GM12878 (cell line): ENCODE results near the gene DNASE1L1.

Experiments used
- CBFB ChIP-seq: IDR thresholded peaks from 2 replicates; pipeline ENCODE4 v1.6.1; 2016; ENCODE audit warnings: antibody characterized with exemption, low read depth
- CREM ChIP-seq: IDR thresholded peaks from 2 replicates; pipeline ENCODE4 v1.6.1; 2014; ENCODE audit warnings: antibody characterized with exemption, low read depth
- CTCF ChIP-seq, 3 experiments: IDR thresholded peaks in 2 of 3; conservative IDR thresholded peaks in 1 of 3; 2 replicates each; pipeline ENCODE4 v1.5.1; 2011; ENCODE audit warnings: low read depth in 3 of 3, low read length in 3 of 3, mild to moderate bottlenecking in 3 of 3, control low read depth in 2 of 3, moderate library complexity in 2 of 3, inconsistent platforms in 1 of 3, mixed read lengths in 1 of 3; ENCODE audit not compliant: control insufficient read depth in 2 of 3, insufficient read depth in 1 of 3; ENCODE audit errors: extremely low read depth in 1 of 3
- EZH2 ChIP-seq: IDR thresholded peaks from 2 replicates; pipeline ENCODE4 v1.6.1; 2012; ENCODE audit warnings: low read depth, mild to moderate bottlenecking, control low read depth, inconsistent platforms, low read length, borderline replicate concordance; ENCODE audit not compliant: control insufficient read depth
- JUND ChIP-seq: IDR thresholded peaks from 2 replicates; pipeline ENCODE4 v1.6.1; 2012; ENCODE audit warnings: low read depth, mild to moderate bottlenecking, low read length, improper control_type of control experiment, moderate library complexity
- LARP7 ChIP-seq: fragments of 450-650 bp; IDR thresholded peaks from 2 replicates; pipeline ENCODE4 v1.6.1; 2017; ENCODE audit warnings: mild to moderate bottlenecking
- PBX3 ChIP-seq: IDR thresholded peaks from 2 replicates; pipeline ENCODE4 v1.6.1; 2011; ENCODE audit warnings: mild to moderate bottlenecking, low read depth, low read length, moderate library complexity; ENCODE audit not compliant: insufficient replicate concordance
- POLR2AphosphoS5 ChIP-seq: IDR thresholded peaks from 2 replicates; pipeline ENCODE4 v1.6.1; 2011; ENCODE audit warnings: mild to moderate bottlenecking, low read length, inconsistent platforms
- SREBF1 ChIP-seq: IDR thresholded peaks from 2 replicates; pipeline ENCODE4 v1.6.1; 2012; ENCODE audit warnings: mild to moderate bottlenecking, low read length
- SRF ChIP-seq, 2 experiments: IDR thresholded peaks; 2 replicates each; pipeline ENCODE4 v1.6.1; 2011; ENCODE audit warnings: low read depth in 2 of 2, low read length in 2 of 2, mild to moderate bottlenecking in 1 of 2, moderate library complexity in 1 of 2
- USF1 ChIP-seq: IDR thresholded peaks from 2 replicates; pipeline ENCODE4 v1.6.1; 2011; ENCODE audit warnings: borderline replicate concordance, low read depth, mild to moderate bottlenecking, moderate library complexity, mixed read lengths, low read length; ENCODE audit not compliant: insufficient read depth; ENCODE audit errors: extremely low read length
- YY1 ChIP-seq: IDR thresholded peaks from 2 replicates; pipeline ENCODE4 v1.6.1; 2011; ENCODE audit warnings: low read depth, mild to moderate bottlenecking, low read length
- ZNF274 ChIP-seq: IDR thresholded peaks from one replicate; pipeline ENCODE4 v1.8.0; 2011; ENCODE audit not compliant: insufficient read length, insufficient read depth
- ZNF622 ChIP-seq: fragments of 450-650 bp; IDR thresholded peaks from 2 replicates; pipeline ENCODE4 v1.6.1; 2017; ENCODE audit warnings: mild to moderate bottlenecking, inconsistent platforms

DNA sequence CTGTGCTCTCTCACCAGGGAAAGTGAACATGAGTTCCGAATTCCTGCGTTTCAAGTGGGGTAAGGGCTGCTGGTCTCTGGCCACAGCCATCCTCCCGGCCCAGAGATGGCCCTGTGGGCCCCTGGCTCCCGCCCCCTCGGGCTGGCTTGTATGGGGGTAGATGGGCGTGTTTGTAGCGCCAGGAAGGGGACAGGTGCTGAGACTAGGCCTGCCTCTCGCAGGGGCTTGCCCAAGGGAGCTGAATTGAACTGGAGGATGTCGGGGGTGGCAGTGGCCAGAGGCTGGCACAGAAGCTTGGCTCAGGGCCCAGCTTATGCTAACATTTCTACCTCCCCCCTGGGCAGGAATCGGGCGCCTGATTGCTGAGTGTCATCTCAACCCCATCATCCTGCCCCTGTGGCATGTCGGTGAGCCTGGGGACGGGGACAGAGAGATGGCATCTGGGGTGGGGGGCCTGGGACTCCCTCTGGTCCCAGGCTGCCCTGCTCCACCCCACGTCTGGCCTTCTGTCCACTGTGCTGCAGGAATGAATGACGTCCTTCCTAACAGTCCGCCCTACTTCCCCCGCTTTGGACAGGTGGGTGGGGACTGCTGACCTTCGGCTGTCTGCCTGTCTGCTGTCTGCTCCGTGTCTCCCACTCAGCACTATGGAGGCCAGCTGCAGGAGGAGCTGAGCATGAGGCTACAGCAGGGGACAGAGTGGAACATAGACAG is 10.8 kb upstream of the DNASE1L1 start:
- TF ChIP-seq ZNF274 (no peak), EZH2 (no peak), SRF (IDR thresholded peaks at IDR 0.05; ENCODE audit: low read depth in 2 of 2, low read length in 2 of 2) (no peak), CREM (no peak), JUND (no peak), SREBF1 (no peak), CTCF (IDR thresholded peaks at IDR 0.05 in 2 of 3, conservative IDR thresholded peaks at IDR 0.05 in 1 of 3; ENCODE audit: control insufficient read depth in 2 of 3, extremely low read depth in 1 of 3, insufficient read depth in 1 of 3, low read depth in 3 of 3, low read length in 3 of 3) (no peak), YY1 (no peak), ZNF622 (no peak), USF1 (no peak), PBX3 (no peak), LARP7 (no peak), POLR2AphosphoS5 (no peak), CBFB (no peak)
